NB4 (cell line): ENCODE results near the gene LILRB5.

Experiments
- CTCF ChIP-seq: IDR thresholded peaks from one replicate; pipeline ENCODE4 v1.5.1; 2012; ENCODE audit warnings: low read depth, low read length
- MAX ChIP-seq: IDR thresholded peaks from 2 replicates; pipeline ENCODE4 v1.6.1; 2011; ENCODE audit warnings: low read depth, low read length
- MYC ChIP-seq: IDR thresholded peaks from 2 replicates; pipeline ENCODE4 v1.6.1; 2011; ENCODE audit warnings: low read depth, low read length
- POLR2A ChIP-seq: IDR thresholded peaks from 2 replicates; pipeline ENCODE4 v1.6.1; 2011; ENCODE audit warnings: mild to moderate bottlenecking; ENCODE audit not compliant: insufficient read length; ENCODE audit errors: extremely low read depth

GRCh38 chr19:54287456-54287855 lies 30.4 kb upstream of the LILRB5 start:
- TF ChIP-seq POLR2A: no peak
- no peak for TF ChIP-seq CTCF
- no peak for TF ChIP-seq MYC
- no peak for TF ChIP-seq MAX
